Neural cell (in vitro differentiated cells): ENCODE measurements around the gene ATP6V1G3.

Experiments
- EP300 ChIP-seq: fragments of 450-650 bp; conservative IDR thresholded peaks from 2 replicates; pipeline ENCODE4 v1.6.1; 2014; ENCODE audit warnings: antibody characterized with exemption, mild to moderate bottlenecking, moderate library complexity; ENCODE audit not compliant: poor library complexity, severe bottlenecking
- EZH2 ChIP-seq: fragments of 200-600, 300-800 bp; shearing (Covaris generic), sonication (generic); IDR thresholded peaks from 2 replicates; pipeline ENCODE4 v1.6.1; 2014; ENCODE audit warnings: antibody characterized with exemption, low read length, borderline replicate concordance, mild to moderate bottlenecking; ENCODE audit not compliant: insufficient read depth, poor library complexity, severe bottlenecking
- MXI1 ChIP-seq: fragments of 450-650 bp; conservative IDR thresholded peaks from 2 replicates; pipeline ENCODE4 v1.6.1; 2014; ENCODE audit warnings: antibody characterized with exemption, mild to moderate bottlenecking; ENCODE audit not compliant: poor library complexity, severe bottlenecking
- POLR2AphosphoS5 ChIP-seq: IDR thresholded peaks from 2 replicates; pipeline ENCODE4 v1.6.1; 2012
- RAD21 ChIP-seq: fragments of 450-650 bp; conservative IDR thresholded peaks from 2 replicates; pipeline ENCODE4 v1.6.1; 2014; ENCODE audit warnings: antibody characterized with exemption, mild to moderate bottlenecking, moderate library complexity
- SMC3 ChIP-seq: fragments of 450-650 bp; conservative IDR thresholded peaks from 2 replicates; pipeline ENCODE4 v1.6.1; 2014; ENCODE audit warnings: antibody characterized with exemption, mild to moderate bottlenecking, moderate library complexity; ENCODE audit not compliant: poor library complexity
- TF ChIP-seq, protein P1 (sequence below): fragments of 450-650 bp; IDR thresholded peaks from 2 replicates; pipeline ENCODE4 v1.5.1; 2014; ENCODE audit warnings: antibody characterized with exemption, mild to moderate bottlenecking, moderate library complexity; ENCODE audit not compliant: poor library complexity, severe bottlenecking

DNA sequence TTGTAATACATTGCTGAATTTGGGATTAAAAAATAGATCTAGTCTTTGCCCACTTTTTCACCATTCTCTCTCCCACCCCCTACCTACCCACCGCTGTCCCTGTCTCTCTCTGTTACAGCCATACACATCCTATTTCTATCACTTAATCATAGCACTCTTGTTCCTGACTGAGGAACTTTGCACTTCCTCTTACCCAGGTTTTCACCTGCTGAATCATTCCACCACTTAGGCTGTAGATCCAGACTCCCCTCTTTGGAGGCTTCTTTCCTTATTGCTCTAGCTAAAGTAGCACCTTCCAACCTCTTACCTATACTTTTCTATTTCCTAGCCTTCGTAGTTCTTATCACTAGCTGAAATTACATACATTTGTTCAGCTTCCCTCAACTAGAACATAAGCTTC is 59.6 kb downstream of the ATP6V1G3 start:
- TF ChIP-seq EP300: no peak
- TF ChIP-seq, protein P1, sequence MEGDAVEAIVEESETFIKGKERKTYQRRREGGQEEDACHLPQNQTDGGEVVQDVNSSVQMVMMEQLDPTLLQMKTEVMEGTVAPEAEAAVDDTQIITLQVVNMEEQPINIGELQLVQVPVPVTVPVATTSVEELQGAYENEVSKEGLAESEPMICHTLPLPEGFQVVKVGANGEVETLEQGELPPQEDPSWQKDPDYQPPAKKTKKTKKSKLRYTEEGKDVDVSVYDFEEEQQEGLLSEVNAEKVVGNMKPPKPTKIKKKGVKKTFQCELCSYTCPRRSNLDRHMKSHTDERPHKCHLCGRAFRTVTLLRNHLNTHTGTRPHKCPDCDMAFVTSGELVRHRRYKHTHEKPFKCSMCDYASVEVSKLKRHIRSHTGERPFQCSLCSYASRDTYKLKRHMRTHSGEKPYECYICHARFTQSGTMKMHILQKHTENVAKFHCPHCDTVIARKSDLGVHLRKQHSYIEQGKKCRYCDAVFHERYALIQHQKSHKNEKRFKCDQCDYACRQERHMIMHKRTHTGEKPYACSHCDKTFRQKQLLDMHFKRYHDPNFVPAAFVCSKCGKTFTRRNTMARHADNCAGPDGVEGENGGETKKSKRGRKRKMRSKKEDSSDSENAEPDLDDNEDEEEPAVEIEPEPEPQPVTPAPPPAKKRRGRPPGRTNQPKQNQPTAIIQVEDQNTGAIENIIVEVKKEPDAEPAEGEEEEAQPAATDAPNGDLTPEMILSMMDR: no peak
- TF ChIP-seq SMC3: no peak
- TF ChIP-seq MXI1: no peak
- no peak for TF ChIP-seq EZH2
- no peak for TF ChIP-seq RAD21
- TF ChIP-seq POLR2AphosphoS5: no peak
